Measurements from ENCODE around the gene SRPX.

GRCh38 chrX:38268011-38268410 lies 47.3 kb upstream of the SRPX start:
- TF ChIP-seq FOXP2 (optimal IDR thresholded peaks at IDR 0.05; ENCODE audit: control extremely low read depth, extremely low read length, insufficient read depth) = no peak
- no peak for TF ChIP-seq EZH2 (IDR thresholded peaks at IDR 0.05)

Measured in SK-N-MC (cell line).